IPS-15b (cell line): Measurements from ENCODE around the gene C19orf44.
"Not testable (repeated sequence)": the region's sequence is repeated elsewhere in the genome, so short reads cannot be mapped to it uniquely, and the experiment has no call there.

Source experiments
- H3K27me3 ChIP-seq: one replicate; pipeline ENCODE4 v1.6.1; 2013; ENCODE audit warnings: low read length; ENCODE audit not compliant: control insufficient read depth, insufficient read depth
- H3K36me3 ChIP-seq: one replicate; pipeline ENCODE4 v1.6.1; 2013; ENCODE audit warnings: low read length; ENCODE audit not compliant: control insufficient read depth, insufficient read depth
- H3K4me1 ChIP-seq: one replicate; pipeline ENCODE4 v1.6.1; 2013; ENCODE audit warnings: mild to moderate bottlenecking, low read length; ENCODE audit not compliant: control insufficient read depth, insufficient read depth
- H3K4me3 ChIP-seq: one replicate; pipeline ENCODE4 v1.5.1; 2013; ENCODE audit warnings: low read depth, low read length
- H3K9ac ChIP-seq: one replicate; pipeline ENCODE4 v1.6.1; 2013; ENCODE audit warnings: low read depth, mild to moderate bottlenecking, low read length
- H3K9me3 ChIP-seq: one replicate; pipeline ENCODE4 v1.6.1; 2013; ENCODE audit warnings: mild to moderate bottlenecking, low read length; ENCODE audit not compliant: control insufficient read depth, insufficient read depth

Gene C19orf44

GRCh38 chr19:16458391-16459341, 37.5 kb upstream of the C19orf44 start:
- H3K36me3 ChIP-seq = no peaks in the 10 kb centered on the region
- H3K4me1 ChIP-seq = peaks cover 34% of the 10 kb centered on the region
- peak overlapping the region; percentile 9 for H3K9ac ChIP-seq
- H3K4me3 ChIP-seq = no peak overlapping the region
- no peaks in the 10 kb centered on the region for H3K27me3 ChIP-seq
- no peaks in the 10 kb centered on the region for H3K9me3 ChIP-seq

- no peak overlapping the region for H3K4me3 ChIP-seq
- no peaks in the 10 kb centered on the region for H3K36me3 ChIP-seq
- peaks cover 25% of the 10 kb centered on the region for H3K4me1 ChIP-seq
- no peaks in the 10 kb centered on the region for H3K27me3 ChIP-seq
- no peak overlapping the region for H3K9ac ChIP-seq
- H3K9me3 ChIP-seq = no peaks in the 10 kb centered on the region
Observed at GRCh38 chr19:16459680-16460079, 36.5 kb upstream of the C19orf44 start.

- Histone ChIP-seq H3K9ac (no peak overlapping the region), H3K27me3 (no peaks in the 10 kb centered on the region), H3K9me3 (no peaks in the 10 kb centered on the region), H3K4me1 (peaks cover 25% of the 10 kb centered on the region), H3K36me3 (no peaks in the 10 kb centered on the region), H3K4me3 (no peak overlapping the region)
Observed at GRCh38 chr19:16460454-16460853, 35.7 kb upstream of the C19orf44 start.

- H3K9me3 ChIP-seq = no peaks in the 10 kb centered on the region
- no peak overlapping the region for H3K9ac ChIP-seq
- H3K36me3 ChIP-seq = no peaks in the 10 kb centered on the region
- no peaks in the 10 kb centered on the region for H3K27me3 ChIP-seq
- no peak overlapping the region for H3K4me3 ChIP-seq
- H3K4me1 ChIP-seq = peaks cover 25% of the 10 kb centered on the region
Observed at GRCh38 chr19:16461630-16462051, 34.6 kb upstream of the C19orf44 start.

- Histone ChIP-seq H3K4me1 (peaks cover 18% of the 10 kb centered on the region), H3K9me3 (no peaks in the 10 kb centered on the region), H3K4me3 (no peak overlapping the region), H3K27me3 (no peaks in the 10 kb centered on the region), H3K36me3 (no peaks in the 10 kb centered on the region), H3K9ac (no peak overlapping the region)
Observed at GRCh38 chr19:16462757-16463250, 33.4 kb upstream of the C19orf44 start.

- H3K9ac ChIP-seq = no peak overlapping the region
- H3K4me1 ChIP-seq = peaks cover 13% of the 10 kb centered on the region
- no peaks in the 10 kb centered on the region for H3K9me3 ChIP-seq
- no peak overlapping the region for H3K4me3 ChIP-seq
- no peaks in the 10 kb centered on the region for H3K36me3 ChIP-seq
- H3K27me3 ChIP-seq = no peaks in the 10 kb centered on the region
Observed at GRCh38 chr19:16463341-16463990, 32.7 kb upstream of the C19orf44 start.

- H3K9ac ChIP-seq = no peak overlapping the region
- no peak overlapping the region for H3K4me3 ChIP-seq
Observed at GRCh38 chr19:16463991-16464575, 32.1 kb upstream of the C19orf44 start.

GRCh38 chr19:16465239-16465638, 31.0 kb upstream of the C19orf44 start:
- H3K36me3 ChIP-seq = no peaks in the 10 kb centered on the region
- H3K4me1 ChIP-seq = peaks cover 2% of the 10 kb centered on the region
- H3K9ac ChIP-seq = no peak overlapping the region
- no peak overlapping the region for H3K4me3 ChIP-seq
- no peaks in the 10 kb centered on the region for H3K27me3 ChIP-seq
- no peaks in the 10 kb centered on the region for H3K9me3 ChIP-seq

More at GRCh38 chr19:16463991-16464575, 32.1 kb upstream of the C19orf44 start:
- Histone ChIP-seq H3K4me1 (peaks cover 7% of the 10 kb centered on the region), H3K27me3 (no peaks in the 10 kb centered on the region), H3K36me3 (no peaks in the 10 kb centered on the region), H3K9me3 (no peaks in the 10 kb centered on the region)

- not testable (repeated sequence) for H3K36me3 ChIP-seq, H3K9ac ChIP-seq, H3K9me3 ChIP-seq, H3K4me3 ChIP-seq, H3K27me3 ChIP-seq, H3K4me1 ChIP-seq
Observed at GRCh38 chr19:16466802-16467427, 29.3 kb upstream of the C19orf44 start.

- Histone ChIP-seq H3K27me3 (no peaks in the 10 kb centered on the region), H3K9ac (peak overlapping the region; percentile 32), H3K9me3 (no peaks in the 10 kb centered on the region), H3K36me3 (no peaks in the 10 kb centered on the region), H3K4me1 (peaks cover 9% of the 10 kb centered on the region), H3K4me3 (no peak overlapping the region)
Observed at GRCh38 chr19:16467581-16467980, 28.6 kb upstream of the C19orf44 start.

GRCh38 chr19:16470541-16470910, 25.7 kb upstream of the C19orf44 start:
- H3K27me3 ChIP-seq = no peaks in the 10 kb centered on the region
- H3K4me1 ChIP-seq = peaks cover 9% of the 10 kb centered on the region
- H3K9me3 ChIP-seq = no peaks in the 10 kb centered on the region
- no peak overlapping the region for H3K9ac ChIP-seq
- peak overlapping the region; percentile 86 for H3K4me3 ChIP-seq
- no peaks in the 10 kb centered on the region for H3K36me3 ChIP-seq
